HEK293T (cell line): Measurements from ENCODE around the gene SPTBN5.

ENCODE experiments used
- ELF4 ChIP-seq: fragments of 450-650 bp; IDR thresholded peaks from 2 replicates; pipeline ENCODE4 v1.6.1; 2017; ENCODE audit warnings: antibody characterized with exemption
- FOXK2 ChIP-seq: fragments of 450-650 bp; IDR thresholded peaks from 2 replicates; pipeline ENCODE4 v1.6.1; 2016; ENCODE audit warnings: mild to moderate bottlenecking
- SUZ12 ChIP-seq: fragments of 450-650 bp; IDR thresholded peaks from 2 replicates; pipeline ENCODE4 v1.6.1; 2016; ENCODE audit warnings: mild to moderate bottlenecking

- TF ChIP-seq FOXK2 (no peak), SUZ12 (no peak), ELF4 (no peak)
Observed at GRCh38 chr15:41936649-41937567, 43.1 kb upstream of the SPTBN5 start.
